Measurements from ENCODE around the gene CLEC16A.

The CLEC16A gene

GRCh38 chr16:11117576-11118211, 173.3 kb downstream of the CLEC16A start:
- TF ChIP-seq YY1 (IDR thresholded peaks at IDR 0.05; ENCODE audit: low read depth) (no peak), CREB1 (IDR thresholded peaks at IDR 0.05; ENCODE audit: low read depth) (no peak), REST (IDR thresholded peaks at IDR 0.05; ENCODE audit: low read depth) (no peak), TEAD4 (IDR thresholded peaks at IDR 0.05) (no peak), FOXM1 (IDR thresholded peaks at IDR 0.05; ENCODE audit: borderline replicate concordance, low read depth) (no peak), MAX (IDR thresholded peaks at IDR 0.05) (no peak), CEBPB (IDR thresholded peaks at IDR 0.05) (no peak), TCF12 (IDR thresholded peaks at IDR 0.05; ENCODE audit: low read depth) (no peak), EP300 (IDR thresholded peaks at IDR 0.05; ENCODE audit: borderline replicate concordance) (no peak), RAD21 (IDR thresholded peaks at IDR 0.05; ENCODE audit: low read depth) (no peak), EGR1 (IDR thresholded peaks at IDR 0.05) (no peak), TAF1 (IDR thresholded peaks at IDR 0.05; ENCODE audit: low read depth) (no peak), ZBTB7A (IDR thresholded peaks at IDR 0.05; ENCODE audit: low read depth) (no peak), NFIC (IDR thresholded peaks at IDR 0.05) (no peak)

- TF ChIP-seq REST (IDR thresholded peaks at IDR 0.05; ENCODE audit: low read depth) (no peak), EP300 (IDR thresholded peaks at IDR 0.05; ENCODE audit: borderline replicate concordance) (no peak), RAD21 (IDR thresholded peaks at IDR 0.05; ENCODE audit: low read depth) (no peak), CREB1 (IDR thresholded peaks at IDR 0.05; ENCODE audit: low read depth) (no peak), FOXM1 (IDR thresholded peaks at IDR 0.05; ENCODE audit: borderline replicate concordance, low read depth) (no peak), EGR1 (IDR thresholded peaks at IDR 0.05) (no peak), USF1 (IDR thresholded peaks at IDR 0.05) (no peak), TEAD4 (IDR thresholded peaks at IDR 0.05) (no peak), NFIC (IDR thresholded peaks at IDR 0.05) (no peak), TCF12 (IDR thresholded peaks at IDR 0.05; ENCODE audit: low read depth) (no peak)
Observed at GRCh38 chr16:11118479-11118878, 174.1 kb downstream of the CLEC16A start.

- TF ChIP-seq TAF1 (IDR thresholded peaks at IDR 0.05; ENCODE audit: low read depth) (no peak), EP300 (IDR thresholded peaks at IDR 0.05; ENCODE audit: borderline replicate concordance) (no peak), FOXM1 (IDR thresholded peaks at IDR 0.05; ENCODE audit: borderline replicate concordance, low read depth) (no peak), CREB1 (IDR thresholded peaks at IDR 0.05; ENCODE audit: low read depth) (no peak), YY1 (IDR thresholded peaks at IDR 0.05; ENCODE audit: low read depth) (no peak), USF1 (IDR thresholded peaks at IDR 0.05) (no peak), RAD21 (IDR thresholded peaks at IDR 0.05; ENCODE audit: low read depth) (no peak), CEBPB (IDR thresholded peaks at IDR 0.05) (no peak), ZBTB7A (IDR thresholded peaks at IDR 0.05; ENCODE audit: low read depth) (no peak)
Observed at GRCh38 chr16:11121083-11121608, 176.8 kb downstream of the CLEC16A start.

GRCh38 chr16:11121914-11122692, 177.7 kb downstream of the CLEC16A start:
- no peak for TF ChIP-seq USF1 (IDR thresholded peaks at IDR 0.05)
- TF ChIP-seq ZBTB7A (IDR thresholded peaks at IDR 0.05; ENCODE audit: low read depth): no peak
- TF ChIP-seq EP300 (IDR thresholded peaks at IDR 0.05; ENCODE audit: borderline replicate concordance): no peak
- no peak for TF ChIP-seq RAD21 (IDR thresholded peaks at IDR 0.05; ENCODE audit: low read depth)
- TF ChIP-seq CEBPB (IDR thresholded peaks at IDR 0.05): no peak
- no peak for TF ChIP-seq FOXM1 (IDR thresholded peaks at IDR 0.05; ENCODE audit: borderline replicate concordance, low read depth)
- no peak for TF ChIP-seq NFIC (IDR thresholded peaks at IDR 0.05)
- TF ChIP-seq TEAD4 (IDR thresholded peaks at IDR 0.05): no peak
- no peak for TF ChIP-seq TCF12 (IDR thresholded peaks at IDR 0.05; ENCODE audit: low read depth)

GRCh38 chr16:11123666-11124065, 179.3 kb downstream of the CLEC16A start:
- TF ChIP-seq EGR1 (IDR thresholded peaks at IDR 0.05): no peak
- no peak for TF ChIP-seq RAD21 (IDR thresholded peaks at IDR 0.05; ENCODE audit: low read depth)
- TF ChIP-seq YY1 (IDR thresholded peaks at IDR 0.05; ENCODE audit: low read depth): no peak
- no peak for TF ChIP-seq NFIC (IDR thresholded peaks at IDR 0.05)
- TF ChIP-seq MAX (IDR thresholded peaks at IDR 0.05): no peak
- no peak for TF ChIP-seq FOXM1 (IDR thresholded peaks at IDR 0.05; ENCODE audit: borderline replicate concordance, low read depth)
- TF ChIP-seq CEBPB (IDR thresholded peaks at IDR 0.05): no peak
- TF ChIP-seq CREB1 (IDR thresholded peaks at IDR 0.05; ENCODE audit: low read depth): no peak
